Measurements from ENCODE around the gene EVPL. TPM values are rescaled to one million over a fixed set of nuclear protein-coding genes. Genes with fewer than 3 reads are reported as not detected.

Gene EVPL
- total RNA-seq, 4 donors from 2014 or later, result 0.19 to 1.3 (median 0.87) TPM

GRCh38 chr17:76065775-76066174, 38.7 kb upstream of the EVPL start:
- no peak for TF ChIP-seq CTCF (IDR thresholded peaks at IDR 0.05; ENCODE audit: low read depth)

GRCh38 chr17:76063875-76064546, 36.9 kb upstream of the EVPL start:
- TF ChIP-seq CTCF (IDR thresholded peaks at IDR 0.05; ENCODE audit: low read depth), result no peak

GRCh38 chr17:76056882-76057281, 29.8 kb upstream of the EVPL start:
- TF ChIP-seq CTCF (IDR thresholded peaks at IDR 0.05; ENCODE audit: low read depth), result no peak

- no peak for TF ChIP-seq CTCF (IDR thresholded peaks at IDR 0.05; ENCODE audit: low read depth)
These were observed 27.0 kb upstream of the EVPL start for GRCh38 chr17:76054112-76054476.

- no peak for TF ChIP-seq CTCF (IDR thresholded peaks at IDR 0.05; ENCODE audit: low read depth)
These were observed 26.4 kb upstream of the EVPL start for GRCh38 chr17:76053246-76054111.

GRCh38 chr17:76051561-76051960, 24.5 kb upstream of the EVPL start:
- TF ChIP-seq CTCF (IDR thresholded peaks at IDR 0.05; ENCODE audit: low read depth), result no peak

Data from subcutaneous adipose tissue (tissue), 4 donors.